Jurkat, Clone E6-1 (cell line): ENCODE measurements around the gene KCNQ5.
"Not testable (repeated sequence)": the region's sequence is repeated elsewhere in the genome, so short reads cannot be mapped to it uniquely, and the experiment has no call there.

ENCODE experiments used
- DNase-seq: peaks from one replicate; pipeline ENCODE4 v3.0.0-alpha.2; 2011; ENCODE audit warnings: low read depth, low spot score
- H3K4me3 ChIP-seq: 2 replicates; pipeline ENCODE4 v1.5.1; 2011; ENCODE audit warnings: mild to moderate bottlenecking, low read length, control low read depth, moderate library complexity

Gene KCNQ5

GRCh38 chr6:73231986-73232391 lies 610.1 kb downstream of the KCNQ5 start:
- no peak for DNase-seq
- no peak overlapping the region for H3K4me3 ChIP-seq

GRCh38 chr6:73233048-73233447 lies 611.2 kb downstream of the KCNQ5 start:
- no peak overlapping the region for H3K4me3 ChIP-seq
- DNase-seq: no peak

- not testable (repeated sequence) for DNase-seq, H3K4me3 ChIP-seq
These were observed 612.1 kb downstream of the KCNQ5 start for GRCh38 chr6:73233971-73234370.

GRCh38 chr6:73234733-73235132 lies 612.9 kb downstream of the KCNQ5 start:
- DNase-seq: no peak
- no peak overlapping the region for H3K4me3 ChIP-seq

- DNase-seq: no peak
- no peak overlapping the region for H3K4me3 ChIP-seq
These were observed 614.4 kb downstream of the KCNQ5 start for GRCh38 chr6:73236144-73236750.

- H3K4me3 ChIP-seq: no peak overlapping the region
- DNase-seq: no peak
These were observed 618.9 kb downstream of the KCNQ5 start for GRCh38 chr6:73240730-73241129.

- DNase-seq: no peak
- no peak overlapping the region for H3K4me3 ChIP-seq
These were observed 620.1 kb downstream of the KCNQ5 start for GRCh38 chr6:73242001-73242400.
